HFF-Myc (cell line): ENCODE results near the gene TMEM221.

ENCODE experiments used
- DNase-seq: peaks from one replicate; pipeline ENCODE4 v3.0.0-alpha.2; 2011; ENCODE audit warnings: low read depth; ENCODE audit errors: extremely low read depth
- H3K4me3 ChIP-seq: replicated peaks from 2 replicates; pipeline ENCODE4 v1.5.1; 2011; ENCODE audit warnings: low read depth, mild to moderate bottlenecking, control low read depth, low read length
- CTCF ChIP-seq: IDR thresholded peaks from 2 replicates; pipeline ENCODE4 v1.5.1; 2012; ENCODE audit warnings: mild to moderate bottlenecking, low read depth, low read length, control low read depth; ENCODE audit errors: missing control alignments

Gene TMEM221

GRCh38 chr19:17411801-17412200 is 36.7 kb downstream of the TMEM221 start:
- no peak for DNase-seq
- H3K4me3 ChIP-seq, result no peak overlapping the region
- no peak for TF ChIP-seq CTCF

GRCh38 chr19:17409990-17410389 is 38.5 kb downstream of the TMEM221 start:
- H3K4me3 ChIP-seq, result no peak overlapping the region
- no peak for DNase-seq
- no peak for TF ChIP-seq CTCF

DNA sequence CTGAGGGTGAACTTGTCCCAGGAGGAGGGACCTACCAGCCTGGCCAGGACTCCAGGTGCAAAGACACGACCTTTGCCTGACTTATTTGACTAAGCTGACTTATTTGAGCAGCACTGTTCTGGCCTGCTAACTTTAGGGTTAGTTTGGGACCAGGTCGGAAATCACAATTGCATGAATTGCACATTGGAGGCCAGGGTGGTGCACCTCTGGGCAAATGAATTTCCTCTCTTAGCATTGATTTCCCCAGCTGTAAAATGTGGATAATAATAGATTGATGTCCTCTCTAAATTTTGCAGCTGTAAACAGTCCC is 41.6 kb downstream of the TMEM221 start:
- H3K4me3 ChIP-seq, result no peak overlapping the region
- no peak for DNase-seq
- no peak for TF ChIP-seq CTCF

GRCh38 chr19:17406046-17406886 is 42.2 kb downstream of the TMEM221 start:
- no peak overlapping the region for H3K4me3 ChIP-seq
- TF ChIP-seq CTCF, result no peak
- DNase-seq, result no peak

DNA sequence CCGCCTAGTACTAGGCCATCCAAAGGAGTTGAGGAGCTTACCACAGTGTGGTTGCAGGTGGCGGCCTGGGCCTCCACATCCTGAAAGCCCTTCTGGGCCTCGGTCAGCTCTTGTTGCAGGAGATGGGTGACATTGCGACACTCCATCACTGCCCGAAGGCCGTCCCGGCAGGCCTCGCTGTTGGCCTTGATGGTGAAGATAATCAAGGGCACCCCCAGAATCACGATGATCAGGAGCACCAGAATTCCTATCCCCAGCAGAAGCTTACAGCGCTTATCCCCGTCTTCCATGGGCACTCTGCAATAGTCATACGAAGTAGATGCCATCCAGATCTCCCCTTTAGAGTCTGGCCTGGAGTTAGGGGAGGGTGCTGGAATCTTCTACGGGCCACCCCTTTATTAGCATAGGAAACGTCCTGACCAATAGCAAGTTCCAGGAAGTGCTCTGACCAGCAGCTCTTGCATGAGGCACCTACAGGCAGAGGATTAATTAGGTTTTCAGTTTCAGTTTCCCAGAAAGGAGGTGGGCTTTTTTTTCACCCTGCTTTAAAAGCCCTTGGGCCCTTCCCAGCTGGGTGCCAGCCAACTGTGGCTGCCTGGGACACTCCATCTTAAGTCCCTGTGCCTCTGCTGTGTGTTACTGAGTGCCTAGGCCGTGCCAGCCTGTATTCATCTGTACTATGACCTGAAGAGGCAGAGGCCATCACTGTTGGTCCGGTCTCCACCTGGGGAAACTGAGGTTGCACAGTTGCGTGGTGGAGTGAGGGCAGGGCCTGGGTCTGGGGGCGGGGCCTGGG is 43.0 kb downstream of the TMEM221 start, which contains the start of gene BST2:
Gene BST2 (minus strand): TSS at position 381 of the 796 bp plus-strand sequence. CDS start 55 bp downstream, at position 326.
- H3K4me3 ChIP-seq, result no peak within 1 kb of the TSS
- no peak for DNase-seq
- no peak for TF ChIP-seq CTCF

DNA sequence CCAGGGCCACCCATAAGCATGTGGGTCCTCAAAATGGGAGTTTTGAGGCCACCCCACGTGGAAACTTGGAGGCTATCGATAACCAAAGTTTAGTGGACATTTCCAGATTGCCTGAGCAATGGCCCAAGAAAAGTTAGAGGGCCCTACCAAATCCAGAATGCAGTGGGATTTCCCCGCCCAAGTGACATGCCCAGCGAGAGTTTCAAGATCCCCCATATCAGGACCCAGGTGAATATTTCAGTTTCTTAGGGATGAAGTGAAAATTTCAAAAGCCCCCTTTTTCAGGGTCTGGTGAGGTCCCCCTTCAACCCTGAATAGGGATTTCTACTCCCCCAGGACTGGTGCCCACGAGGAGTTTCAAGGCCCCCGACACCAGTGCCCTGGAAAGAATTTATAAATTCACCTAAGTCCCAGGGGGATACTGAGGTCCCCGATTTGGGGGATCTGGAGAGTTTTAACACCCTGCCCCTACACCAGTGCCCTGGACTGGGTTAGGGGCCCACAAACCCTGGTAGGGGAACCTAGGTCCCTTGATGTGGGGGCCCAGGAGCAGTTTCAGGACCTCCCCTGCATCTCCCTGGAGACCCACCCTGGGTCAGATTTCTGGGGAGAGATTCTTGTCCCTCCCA is 43.7 kb downstream of the TMEM221 start:
- no peak overlapping the region for H3K4me3 ChIP-seq
- no peak for TF ChIP-seq CTCF
- no peak for DNase-seq
